CD8-positive, alpha-beta memory T cell (primary cell): ENCODE results near the gene CCDC38. TPM values are rescaled to one million over a fixed set of nuclear protein-coding genes. Genes with fewer than 3 reads are reported as not detected.

ENCODE experiments used
- CTCF ChIA-PET: fragments of 350-600 bp; sonication (Branson Sonifier 250); formaldehyde crosslinking; loops from one replicate; lab custom pipeline; 2021; ENCODE audit warnings: antibody characterized with exemption; lab: Charles Lee
- POLR2A ChIA-PET: fragments of 350-600 bp; sonication (Branson Sonifier 250); formaldehyde crosslinking; loops from one replicate; lab custom pipeline; 2021; ENCODE audit warnings: antibody characterized with exemption; lab: Charles Lee
- DNase-seq, 5 donors: peaks; one replicate each; pipeline versions ENCODE4 v3.0.0 to v3.0.0-alpha.2; 2020 to 2022; ENCODE audit warnings: mixed read lengths in 1 of 5
- H3K27ac ChIP-seq: one replicate; pipeline ENCODE4 v1.7.0; 2013; ENCODE audit warnings: low read depth, mild to moderate bottlenecking, low read length, moderate library complexity
- H3K27me3 ChIP-seq: 2 replicates; pipeline ENCODE4 v1.7.0; 2013; ENCODE audit warnings: low read length, mild to moderate bottlenecking; ENCODE audit not compliant: insufficient read depth, poor library complexity, severe bottlenecking
- H3K36me3 ChIP-seq: 2 replicates; pipeline ENCODE4 v1.7.0; 2013; ENCODE audit warnings: mild to moderate bottlenecking, low read length, moderate library complexity; ENCODE audit not compliant: insufficient read depth
- H3K4me1 ChIP-seq: 2 replicates; pipeline ENCODE4 v1.7.0; 2013; ENCODE audit warnings: mild to moderate bottlenecking, low read length, moderate library complexity; ENCODE audit not compliant: insufficient read depth
- H3K4me3 ChIP-seq: 2 replicates; pipeline ENCODE4 v1.7.0; 2013; ENCODE audit warnings: mild to moderate bottlenecking, low read length
- H3K9me3 ChIP-seq: 2 replicates; pipeline ENCODE4 v1.7.0; 2013; ENCODE audit warnings: mild to moderate bottlenecking, low read length
- H3K27ac Mint-ChIP-seq, 8 donors: one replicate each; pipeline ENCODE4 v1.8.0; 2020 to 2021; ENCODE audit warnings: mixed read lengths in 8 of 8, mild to moderate bottlenecking in 6 of 8, inconsistent platforms in 3 of 8, moderate library complexity in 3 of 8
- H3K27me3 Mint-ChIP-seq, 2 donors: one replicate each; pipeline ENCODE4 v1.8.0; 2020 to 2021; ENCODE audit warnings: mixed read lengths in 2 of 2, mild to moderate bottlenecking in 1 of 2, moderate library complexity in 1 of 2
- H3K36me3 Mint-ChIP-seq, 3 donors: one replicate each; pipeline ENCODE4 v1.8.0; 2020 to 2021; ENCODE audit warnings: mixed read lengths in 3 of 3, inconsistent platforms in 1 of 3, mild to moderate bottlenecking in 1 of 3
- H3K4me1 Mint-ChIP-seq, 3 donors: one replicate each; pipeline ENCODE4 v1.8.0; 2020 to 2021; ENCODE audit warnings: mixed read lengths in 3 of 3, inconsistent platforms in 1 of 3, mild to moderate bottlenecking in 1 of 3
- H3K4me3 Mint-ChIP-seq, 7 donors: one replicate each; pipeline ENCODE4 v1.8.0; 2020 to 2021; ENCODE audit warnings: mixed read lengths in 7 of 7, mild to moderate bottlenecking in 6 of 7, moderate library complexity in 4 of 7, inconsistent platforms in 2 of 7
- H3K9me3 Mint-ChIP-seq, 5 donors: one replicate each; pipeline ENCODE4 v1.8.0; 2020 to 2022; ENCODE audit warnings: mixed read lengths in 5 of 5, mild to moderate bottlenecking in 3 of 5, moderate library complexity in 2 of 5, inconsistent platforms in 1 of 5
- polyA plus RNA-seq: library from polyadenylated mRNA; unstranded; fragments of 300-500 nt; fragmentation: Illumina TruSeq; gene quantifications from one replicate; pipeline ENCODE4 v1.2.3, GENCODE V29; 2021
- total RNA-seq, 2 experiments: library from RNA; stranded (reverse); gene quantifications; one replicate each; pipeline ENCODE4 v1.2.3, GENCODE V29; 2021

Gene CCDC38
- total and polyA plus RNA-seq, 3 experiments from 2014 or later: 0.24 to 0.46 TPM; not detected in 1

- Histone ChIP-seq H3K36me3 (no peaks in the 10 kb centered on the region), H3K4me1 (peaks cover 9% of the 10 kb centered on the region), H3K27ac (peak overlapping the region; percentile 60), H3K9me3 (no peaks in the 10 kb centered on the region), H3K4me3 (peak overlapping the region; percentile 90), H3K27me3 (no peaks in the 10 kb centered on the region)
- ChIA-PET CTCF (interaction anchor here (0.9 to 2.7 kb wide), 4 partner anchors 24 to 725 kb away, joined by 3 to 11 read pairs (median 4); partner anchors contain the start of genes FGD6 and VEZT), POLR2A (interaction anchor here (0.6 to 2.3 kb wide), 5 partner anchors 17 to 939 kb away, joined by 3 to 7 read pairs (median 4); partner anchors contain the start of genes METAP2 and NDUFA12)
- DNase-seq: no peak
- peak overlapping the region; percentile 77 to 97 (median 90) for H3K27ac Mint-ChIP-seq
- H3K36me3 Mint-ChIP-seq: peaks cover 0 to 5% (median 0%) of the 10 kb centered on the region in 3 donors
- peak overlapping the region; percentile 91 to 97 (median 96) for H3K4me3 Mint-ChIP-seq
- H3K9me3 Mint-ChIP-seq: no peaks in the 10 kb centered on the region
- H3K4me1 Mint-ChIP-seq: peaks cover 9 to 14% (median 12%) of the 10 kb centered on the region in 3 donors
- H3K27me3 Mint-ChIP-seq: peaks cover 0 to 1% of the 10 kb centered on the region in 2 donors
Measured at GRCh38 chr12:95942101-95942523, 302 bp downstream of the CCDC38 start.

GRCh38 chr12:95940514-95940913 is 1.9 kb downstream of the CCDC38 start:
- H3K27ac Mint-ChIP-seq: peak overlapping the region in 4 of 8 donors; percentile 4 to 92 (median 34)
- H3K36me3 Mint-ChIP-seq: peaks cover 0 to 5% (median 0%) of the 10 kb centered on the region in 3 donors
- H3K4me3 ChIP-seq: no peak overlapping the region
- H3K4me1 Mint-ChIP-seq: peaks cover 9 to 14% (median 12%) of the 10 kb centered on the region in 3 donors
- no peaks in the 10 kb centered on the region for H3K9me3 Mint-ChIP-seq
- peaks cover 9% of the 10 kb centered on the region for H3K4me1 ChIP-seq
- peak overlapping the region in 1 of 7 donors; percentile 58 for H3K4me3 Mint-ChIP-seq
- no peaks in the 10 kb centered on the region for H3K36me3 ChIP-seq
- ChIA-PET POLR2A (no interaction called here), CTCF (interaction anchor here (2.7 kb wide), 1 partner anchor 22 kb away, joined by 11 read pairs; no protein-coding TSS in a partner anchor)
- H3K27me3 Mint-ChIP-seq: peaks cover 0 to 1% of the 10 kb centered on the region in 2 donors
- no peaks in the 10 kb centered on the region for H3K9me3 ChIP-seq
- H3K27me3 ChIP-seq: no peaks in the 10 kb centered on the region
- H3K27ac ChIP-seq: no peak overlapping the region
- no peak for DNase-seq

GRCh38 chr12:95922231-95922630 is 20.2 kb downstream of the CCDC38 start:
- no peak for DNase-seq
- Mint-ChIP-seq H3K36me3 (peaks cover 0 to 3% (median 0%) of the 10 kb centered on the region in 3 donors), H3K27me3 (peaks cover 0 to 1% of the 10 kb centered on the region in 2 donors), H3K4me1 (no peaks in the 10 kb centered on the region), H3K27ac (peak overlapping the region in 1 of 8 donors; percentile 38), H3K4me3 (no peak overlapping the region), H3K9me3 (peaks cover 0 to 5% (median 0%) of the 10 kb centered on the region in 5 donors)
- Histone ChIP-seq H3K4me3 (no peak overlapping the region), H3K4me1 (no peaks in the 10 kb centered on the region), H3K9me3 (no peaks in the 10 kb centered on the region), H3K27me3 (no peaks in the 10 kb centered on the region), H3K36me3 (no peaks in the 10 kb centered on the region), H3K27ac (no peak overlapping the region)
- POLR2A ChIA-PET: no interaction called here
- CTCF ChIA-PET: interaction anchor here (1.0 kb wide), 1 partner anchor 76 kb away, joined by 3 read pairs; no protein-coding TSS in a partner anchor

- POLR2A ChIA-PET: interaction anchor here (1.0 kb wide), 1 partner anchor 79 kb away, joined by 4 read pairs; no protein-coding TSS in a partner anchor
- H3K4me3 ChIP-seq: no peak overlapping the region
- Mint-ChIP-seq H3K4me3 (no peak overlapping the region), H3K9me3 (no peaks in the 10 kb centered on the region), H3K4me1 (no peaks in the 10 kb centered on the region), H3K27me3 (peaks cover 3% of the 10 kb centered on the region in 2 donors), H3K36me3 (peaks cover 0 to 3% (median 0%) of the 10 kb centered on the region in 3 donors), H3K27ac (no peak overlapping the region)
- no peak for DNase-seq
- no peak overlapping the region for H3K27ac ChIP-seq
- H3K4me1 ChIP-seq: no peaks in the 10 kb centered on the region
- H3K9me3 ChIP-seq: no peaks in the 10 kb centered on the region
- CTCF ChIA-PET: interaction anchor here (0.7 to 3.9 kb wide), 8 partner anchors 15 to 83 kb away, joined by 3 to 59 read pairs (median 7); partner anchors contain the start of genes AMDHD1 and CCDC38
- no peaks in the 10 kb centered on the region for H3K27me3 ChIP-seq
- no peaks in the 10 kb centered on the region for H3K36me3 ChIP-seq
Measured at GRCh38 chr12:95919110-95919509, 23.3 kb downstream of the CCDC38 start.

- H3K27ac Mint-ChIP-seq: no peak overlapping the region
- H3K27me3 Mint-ChIP-seq: peaks cover 3% of the 10 kb centered on the region in 2 donors
- H3K36me3 ChIP-seq: no peaks in the 10 kb centered on the region
- DNase-seq: peak in 4 of 5 donors; percentile 16 to 63 (median 51)
- no peaks in the 10 kb centered on the region for H3K9me3 Mint-ChIP-seq
- no peaks in the 10 kb centered on the region for H3K4me1 ChIP-seq
- H3K27me3 ChIP-seq: no peaks in the 10 kb centered on the region
- POLR2A ChIA-PET: interaction anchor here (1.0 kb wide), 1 partner anchor 80 kb away, joined by 4 read pairs; no protein-coding TSS in a partner anchor
- no peak overlapping the region for H3K4me3 ChIP-seq
- CTCF ChIA-PET: interaction anchor here (0.7 to 3.9 kb wide), 8 partner anchors 14 to 84 kb away, joined by 3 to 59 read pairs (median 7); partner anchors contain the start of genes AMDHD1 and CCDC38
- H3K36me3 Mint-ChIP-seq: peaks cover 0 to 3% (median 0%) of the 10 kb centered on the region in 3 donors
- no peak overlapping the region for H3K27ac ChIP-seq
- H3K4me3 Mint-ChIP-seq: no peak overlapping the region
- no peaks in the 10 kb centered on the region for H3K9me3 ChIP-seq
- no peaks in the 10 kb centered on the region for H3K4me1 Mint-ChIP-seq
Measured at GRCh38 chr12:95918194-95918993, 24.0 kb downstream of the CCDC38 start.

GRCh38 chr12:95909871-95910270 is 32.5 kb downstream of the CCDC38 start:
- Histone ChIP-seq H3K4me3 (no peak overlapping the region), H3K4me1 (no peaks in the 10 kb centered on the region), H3K36me3 (no peaks in the 10 kb centered on the region), H3K27ac (no peak overlapping the region), H3K27me3 (no peaks in the 10 kb centered on the region), H3K9me3 (no peaks in the 10 kb centered on the region)
- H3K36me3 Mint-ChIP-seq: no peaks in the 10 kb centered on the region
- peaks cover 0 to 36% of the 10 kb centered on the region in 2 donors for H3K27me3 Mint-ChIP-seq
- CTCF ChIA-PET: no interaction called here
- no peak overlapping the region for H3K4me3 Mint-ChIP-seq
- H3K9me3 Mint-ChIP-seq: no peaks in the 10 kb centered on the region
- DNase-seq: no peak
- no peaks in the 10 kb centered on the region for H3K4me1 Mint-ChIP-seq
- POLR2A ChIA-PET: no interaction called here
- no peak overlapping the region for H3K27ac Mint-ChIP-seq

GRCh38 chr12:95908573-95908972 is 33.8 kb downstream of the CCDC38 start:
- Mint-ChIP-seq H3K9me3 (peaks cover 0 to 2% (median 0%) of the 10 kb centered on the region in 5 donors), H3K4me3 (no peak overlapping the region), H3K27me3 (peaks cover 2 to 40% of the 10 kb centered on the region in 2 donors), H3K36me3 (no peaks in the 10 kb centered on the region), H3K4me1 (no peaks in the 10 kb centered on the region), H3K27ac (no peak overlapping the region)
- H3K27ac ChIP-seq: no peak overlapping the region
- no peak overlapping the region for H3K4me3 ChIP-seq
- no peak for DNase-seq
- no peaks in the 10 kb centered on the region for H3K27me3 ChIP-seq
- CTCF ChIA-PET: no interaction called here
- no peaks in the 10 kb centered on the region for H3K4me1 ChIP-seq
- no peaks in the 10 kb centered on the region for H3K36me3 ChIP-seq
- POLR2A ChIA-PET: interaction anchor here (0.6 kb wide), 1 partner anchor 698 kb away, joined by 4 read pairs; no protein-coding TSS in a partner anchor
- no peaks in the 10 kb centered on the region for H3K9me3 ChIP-seq
